Endothelial cell of umbilical vein (primary cell): ENCODE results near the gene IGF2R. TPM values are rescaled to one million over a fixed set of nuclear protein-coding genes. Genes with fewer than 3 reads are reported as not detected.
"Not testable (repeated sequence)": the region's sequence is repeated elsewhere in the genome, so short reads cannot be mapped to it uniquely, and the experiment has no call there.

Experiments
- BruUV-seq: library from RNA; stranded (reverse); fragments of 400-500 nt; replicated peaks from 2 replicates; lab custom pipeline; 2021; lab: Mats Ljungman, UMichigan
- CTCF ChIA-PET: fragments of 300-600, 350-600 bp; sonication (Branson Sonifier 250); formaldehyde crosslinking; loops from one replicate; lab custom pipeline; 2021; ENCODE audit warnings: antibody characterized with exemption, inconsistent platforms; lab: Charles Lee
- POLR2A ChIA-PET: fragments of 300-600, 350-600 bp; sonication (Branson Sonifier 250); formaldehyde crosslinking; loops from one replicate; lab custom pipeline; 2021; ENCODE audit warnings: antibody characterized with exemption, inconsistent platforms; lab: Charles Lee
- DNase-seq: peaks from one replicate; pipeline ENCODE4 v3.0.0-alpha.2; 2011; ENCODE audit warnings: low read depth, low spot score
- FAIRE-seq: peaks from 2 replicates; lab custom pipeline; 2011; peaks lifted over from hg19 to GRCh38; lab: Jason Lieb, UNC
- H2AFZ ChIP-seq: 2 replicates; pipeline ENCODE4 v1.6.0; 2012; ENCODE audit warnings: low read depth, low read length, control low read depth, inconsistent platforms
- H3K27ac ChIP-seq: 2 replicates; pipeline ENCODE4 v1.5.1; 2011; ENCODE audit warnings: low read depth, mild to moderate bottlenecking, control low read depth, low read length, moderate library complexity; ENCODE audit not compliant: insufficient read depth
- H3K27me3 ChIP-seq, 2 experiments: 2 replicates each; pipeline versions ENCODE4 v1.6.0 to v1.6.1; 2011; ENCODE audit warnings: low read length in 2 of 2, mixed read lengths in 1 of 2; ENCODE audit not compliant: control insufficient read depth in 2 of 2, insufficient read depth in 2 of 2
- H3K36me3 ChIP-seq, 2 experiments: 2 replicates in 1 of 2; 3 replicates in 1 of 2; pipeline ENCODE4 v1.5.1; 2011; ENCODE audit warnings: low read length in 2 of 2, mild to moderate bottlenecking in 1 of 2, moderate library complexity in 1 of 2; ENCODE audit not compliant: control insufficient read depth in 2 of 2, insufficient read depth in 2 of 2; ENCODE audit errors: extremely low read depth in 1 of 2
- H3K4me1 ChIP-seq: 3 replicates; pipeline ENCODE4 v1.5.1; 2011; ENCODE audit warnings: mild to moderate bottlenecking, low read length; ENCODE audit not compliant: control insufficient read depth, insufficient read depth; ENCODE audit errors: extremely low read depth
- H3K4me2 ChIP-seq: 2 replicates; pipeline ENCODE4 v1.6.1; 2011; ENCODE audit warnings: low read length, control low read depth, mixed read lengths; ENCODE audit not compliant: insufficient read depth
- H3K4me3 ChIP-seq, 3 experiments: fragments of 200-600 bp in 1 of 3; sonication (generic), shearing (Covaris generic) in 1 of 3; replicated peaks in 1 of 3; 2 replicates each; pipeline ENCODE4 v1.5.1; 2011 to 2016; ENCODE audit warnings: control low read depth in 3 of 3, low read length in 3 of 3, mild to moderate bottlenecking in 2 of 3, inconsistent platforms in 1 of 3, low read depth in 1 of 3, moderate library complexity in 1 of 3; ENCODE audit not compliant: insufficient read depth in 1 of 3
- H3K79me2 ChIP-seq: 2 replicates; pipeline ENCODE4 v1.6.0; 2012; ENCODE audit warnings: low read length, inconsistent platforms; ENCODE audit not compliant: control insufficient read depth, insufficient read depth
- H3K9ac ChIP-seq: replicated peaks from 2 replicates; pipeline ENCODE3; 2011; ENCODE audit warnings: low read length, control low read depth; ENCODE audit not compliant: insufficient read depth; ENCODE audit errors: extremely low read depth
- H3K9me1 ChIP-seq: replicated peaks from 3 replicates; pipeline ENCODE4 v1.6.0; 2011; ENCODE audit warnings: mild to moderate bottlenecking, low read length; ENCODE audit not compliant: control insufficient read depth, insufficient read depth; ENCODE audit errors: extremely low read depth
- H3K9me3 ChIP-seq: replicated peaks from 2 replicates; pipeline ENCODE4 v1.5.1; 2012; ENCODE audit warnings: low read length, inconsistent platforms; ENCODE audit not compliant: control insufficient read depth, insufficient read depth
- H4K20me1 ChIP-seq: replicated peaks from 2 replicates; pipeline ENCODE3; 2011; ENCODE audit warnings: mild to moderate bottlenecking, low read length; ENCODE audit not compliant: control insufficient read depth, insufficient read depth; ENCODE audit errors: extremely low read depth
- EZH2 ChIP-seq: IDR thresholded peaks from 2 replicates; pipeline ENCODE4 v1.6.1; 2012; ENCODE audit warnings: borderline replicate concordance, low read depth, mild to moderate bottlenecking, moderate library complexity, low read length, inconsistent platforms; ENCODE audit not compliant: severe bottlenecking
- FOS ChIP-seq: IDR thresholded peaks from 2 replicates; pipeline ENCODE4 v1.6.1; 2011; ENCODE audit warnings: mild to moderate bottlenecking, low read length, moderate library complexity, borderline replicate concordance; ENCODE audit not compliant: insufficient read depth
- GATA2 ChIP-seq: IDR thresholded peaks from 2 replicates; pipeline ENCODE4 v1.7.0; 2011; ENCODE audit warnings: low read depth, mild to moderate bottlenecking, moderate library complexity, mixed read lengths, low read length; ENCODE audit not compliant: insufficient read length, insufficient read depth
- POLR2A ChIP-seq: IDR thresholded peaks from 2 replicates; pipeline ENCODE4 v1.6.1; 2012; ENCODE audit warnings: low read depth, mild to moderate bottlenecking, control low read depth, low read length
- POLR2AphosphoS5 ChIP-seq: IDR thresholded peaks from 2 replicates; pipeline ENCODE4 v1.6.1; 2012; ENCODE audit warnings: low read depth, mild to moderate bottlenecking, control low read depth, low read length, moderate library complexity; ENCODE audit not compliant: insufficient read depth
- dilution Hi-C: fragments of 300-500 bp; cut with MboI; formaldehyde crosslinking; loops from one replicate; pipeline ENCODE4 v1.15.0; 2019; ENCODE audit warnings: low sequenced_read_pairs; ENCODE audit not compliant: extremely low pct_ligation_motif_present
- intact Hi-C: fragments of 100-400 bp; cut with micrococcal nuclease; formaldehyde crosslinking; loops from one replicate; pipeline ENCODE4 v1.10.0; 2022
- polyA plus RNA-seq, 4 experiments: library from polyadenylated mRNA; depleted of rRNA in 3 of 4; stranded (reverse) in 3 of 4; unstranded in 1 of 4; fragments of >200 nt; gene quantifications; 2 replicates each; pipeline versions ENCODE4 v1.2.1 to v1.2.3, GENCODE V29; 2011 to 2012; ENCODE audit warnings: missing spikeins in 1 of 4
- total RNA-seq: library from RNA; stranded (reverse); gene quantifications from 2 replicates; pipeline ENCODE4 v1.2.3, GENCODE V29; 2021

IGF2R gene
- total and polyA plus RNA-seq, 2 donors (not counting 3 experiments of a cell fraction or from before 2014, with no cell fraction given): 16.3 to 60.2 TPM

DNA sequence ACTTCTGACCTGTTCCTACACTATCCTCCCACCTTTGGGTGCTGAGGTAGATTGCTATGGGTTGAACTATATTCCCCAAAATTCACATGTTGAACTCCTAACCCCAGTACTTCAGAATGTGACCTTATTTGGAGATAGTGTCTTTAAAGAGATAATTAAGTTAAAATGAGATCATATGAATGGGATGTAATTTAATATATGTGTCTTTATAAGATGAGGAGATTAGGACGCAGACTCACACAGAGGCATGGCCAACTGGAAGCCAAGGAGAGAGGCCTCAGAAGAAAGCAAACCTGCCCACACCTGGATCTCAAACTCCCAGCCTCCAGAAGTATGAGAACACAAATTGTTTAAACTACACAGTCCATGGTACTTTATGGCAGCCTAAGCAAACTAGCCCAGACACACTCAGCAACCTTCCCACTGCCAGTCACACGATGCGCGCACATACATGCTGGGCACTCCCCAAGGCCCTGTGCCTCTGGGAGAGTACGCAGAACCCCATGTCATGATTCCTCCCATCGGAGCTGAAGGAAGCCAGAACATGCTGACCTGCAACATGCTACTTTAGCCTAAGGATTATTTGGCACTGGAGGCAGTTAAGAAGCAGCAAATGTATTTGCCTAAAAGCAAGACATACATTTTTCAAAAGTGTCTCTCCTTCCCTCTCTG is 143.9 kb downstream of the IGF2R start:
- dilution Hi-C loops: no loop called here
- no peak for DNase-seq
- H3K79me2 ChIP-seq: no peaks in the 10 kb centered on the region
- CTCF ChIA-PET: interaction anchor here (1.8 kb wide), 1 partner anchor 10 kb away, joined by 4 read pairs; no protein-coding TSS in a partner anchor
- no peaks in the 10 kb centered on the region for H3K36me3 ChIP-seq
- TF ChIP-seq POLR2AphosphoS5 (no peak), GATA2 (no peak), FOS (no peak), EZH2 (no peak), POLR2A (no peak)
- H3K9ac ChIP-seq: no peak overlapping the region
- intact Hi-C loops: no loop called here
- no peaks in the 10 kb centered on the region for H3K4me1 ChIP-seq
- no peak for FAIRE-seq
- POLR2A ChIA-PET: no interaction called here
- H3K4me2 ChIP-seq: no peak overlapping the region
- H3K4me3 ChIP-seq: no peak overlapping the region
- BruUV-seq: no TSS peak
- no peak overlapping the region for H3K27ac ChIP-seq
- no peaks in the 10 kb centered on the region for H3K27me3 ChIP-seq
- no peak overlapping the region for H2AFZ ChIP-seq
- H4K20me1 ChIP-seq: no peaks in the 10 kb centered on the region
- H3K9me3 ChIP-seq: no peaks in the 10 kb centered on the region
- H3K9me1 ChIP-seq: no peaks in the 10 kb centered on the region

DNA sequence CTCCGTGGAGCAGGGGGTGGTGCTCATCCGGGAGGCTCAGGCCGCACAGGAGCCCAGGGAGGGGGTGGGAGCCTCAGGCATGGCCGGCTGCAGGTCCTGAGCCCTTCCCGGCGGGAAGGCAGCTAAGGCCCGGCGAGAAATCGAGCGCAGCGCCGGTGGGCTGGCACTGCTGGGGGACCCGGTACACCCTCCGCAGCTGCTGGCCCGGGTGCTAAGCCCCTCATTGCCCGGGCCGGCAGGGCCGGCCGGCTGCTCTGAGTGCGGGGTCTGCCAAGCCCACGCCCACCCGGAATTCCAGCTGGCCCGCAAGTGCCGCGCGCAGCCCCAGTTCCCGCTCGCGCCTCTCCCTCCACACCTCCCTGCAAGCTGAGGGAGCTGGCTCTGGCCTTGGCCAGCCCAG is 145.7 kb downstream of the IGF2R start:
- dilution Hi-C loops, H3K9me3 ChIP-seq, H3K4me3 ChIP-seq, H3K27ac ChIP-seq, FAIRE-seq, H4K20me1 ChIP-seq, intact Hi-C loops, H3K79me2 ChIP-seq, H3K36me3 ChIP-seq, H3K4me2 ChIP-seq, H3K27me3 ChIP-seq, POLR2A ChIA-PET, BruUV-seq, DNase-seq, CTCF ChIA-PET, H3K9me1 ChIP-seq, H2AFZ ChIP-seq, H3K4me1 ChIP-seq, H3K9ac ChIP-seq: not testable (repeated sequence)
